A549 (cell line): ENCODE results near the gene CTNNA1. TPM values are rescaled to one million over a fixed set of nuclear protein-coding genes. Genes with fewer than 3 reads are reported as not detected.

ENCODE experiments used
- ATAC-seq, 2 experiments: fragments of 200-7000 bp in 1 of 2; fragments of >200 bp in 1 of 2; cut with Nextera tagmentation in 1 of 2; cut with Tn5 transposase in 1 of 2; 3 replicates each; pipeline versions ENCODE4 v1.8.0 to v1.9.1; 2018 to 2020; ENCODE audit warnings: mild to moderate bottlenecking in 1 of 2, moderate library complexity in 1 of 2
- CTCF ChIA-PET: fragments of 300-600 bp; sonication (Branson Sonifier 250); formaldehyde crosslinking; extraction: SDS; loops from one replicate; lab custom pipeline; 2021; ENCODE audit warnings: antibody characterized with exemption, inconsistent platforms; lab: Yijun Ruan, JAX
- POLR2A ChIA-PET: fragments of 350-600 bp; formaldehyde crosslinking; extraction: SDS; loops from one replicate; lab custom pipeline; 2021; ENCODE audit warnings: antibody characterized with exemption, inconsistent platforms; lab: Yijun Ruan, JAX
- DNase-seq, 2 experiments: peaks; one replicate each; pipeline versions ENCODE4 v3.0.0 to v3.0.0-alpha.2; 2011 to 2016; ENCODE audit warnings: low read depth in 1 of 2, low spot score in 1 of 2
- FAIRE-seq: peaks from 2 replicates; lab custom pipeline; 2011; peaks lifted over from hg19 to GRCh38; lab: Jason Lieb, UNC
- H3K27ac ChIP-seq, 2 experiments: fragments of >200 bp; sonication (Bioruptor Twin); formaldehyde crosslinking; 3 replicates each; pipeline ENCODE4 v1.5.1; 2016 to 2017
- H3K4me1 ChIP-seq: fragments of >200 bp; sonication (Bioruptor Twin); formaldehyde crosslinking; 3 replicates; pipeline ENCODE4 v1.6.1; 2016
- H3K4me2 ChIP-seq: fragments of >200 bp; sonication (Bioruptor Twin); formaldehyde crosslinking; 3 replicates; pipeline ENCODE4 v1.6.1; 2016
- H3K4me3 ChIP-seq: fragments of >200 bp; sonication (Bioruptor Twin); formaldehyde crosslinking; 3 replicates; pipeline ENCODE4 v1.5.1; 2016
- H3K9me3 ChIP-seq: fragments of >200 bp; sonication (Bioruptor Twin); formaldehyde crosslinking; 3 replicates; pipeline ENCODE4 v1.6.1; 2016
- HEYL ChIP-seq: fragments of 250-450 bp; sonication (Bioruptor Pico); IDR thresholded peaks from 2 replicates; pipeline ENCODE4 v1.8.0; 2021; ENCODE audit warnings: mild to moderate bottlenecking, moderate library complexity
- HOXB5 ChIP-seq: fragments of 250-450 bp; sonication (Bioruptor Pico); IDR thresholded peaks from 2 replicates; pipeline ENCODE4 v1.5.0; 2020; ENCODE audit warnings: mild to moderate bottlenecking, moderate library complexity
- JUN ChIP-seq, 2 experiments: fragments of >200 bp; sonication (Bioruptor Twin); formaldehyde crosslinking; IDR thresholded peaks; 2 replicates in 1 of 2; 3 replicates in 1 of 2; pipeline ENCODE4 v1.6.1; 2016 to 2017
- MAFK ChIP-seq: fragments of 450-650 bp; IDR thresholded peaks from 2 replicates; pipeline ENCODE4 v1.6.1; 2014; ENCODE audit not compliant: partially characterized antibody
- MYC ChIP-seq: IDR thresholded peaks from 2 replicates; pipeline ENCODE4 v1.6.1; 2012; ENCODE audit warnings: mild to moderate bottlenecking, inconsistent platforms, low read length, improper control_type of control experiment, borderline replicate concordance
- NPAS2 ChIP-seq: fragments of 250-450 bp; sonication (Bioruptor Pico); IDR thresholded peaks from 2 replicates; pipeline ENCODE4 v1.8.0; 2022; ENCODE audit warnings: mild to moderate bottlenecking, moderate library complexity, borderline replicate concordance
- NR3C1 ChIP-seq: fragments of >200 bp; sonication (Bioruptor Twin); formaldehyde crosslinking; IDR thresholded peaks from 3 replicates; pipeline ENCODE4 v1.6.1; 2017
- PHF8 ChIP-seq: fragments of 200-600 bp; sonication (generic); IDR thresholded peaks from 2 replicates; pipeline ENCODE4 v1.6.1; 2016; ENCODE audit warnings: low read depth, mild to moderate bottlenecking, antibody characterized with exemption, moderate library complexity, borderline replicate concordance
- RNF2 ChIP-seq: fragments of 200-600 bp; sonication (generic); IDR thresholded peaks from 2 replicates; pipeline ENCODE4 v1.6.1; 2016; ENCODE audit warnings: low read depth, mild to moderate bottlenecking, antibody characterized with exemption, moderate library complexity, borderline replicate concordance
- TP53 ChIP-seq: fragments of 250-450 bp; sonication (Bioruptor Pico); IDR thresholded peaks from 2 replicates; pipeline ENCODE4 v1.5.0; 2021; ENCODE audit warnings: mild to moderate bottlenecking, moderate library complexity
- ZC3H11A ChIP-seq: fragments of 450-650 bp; IDR thresholded peaks from 2 replicates; pipeline ENCODE4 v1.6.1; 2014; ENCODE audit warnings: antibody characterized with exemption, mild to moderate bottlenecking
- ZFP36 ChIP-seq: fragments of 450-650 bp; IDR thresholded peaks from 2 replicates; pipeline ENCODE4 v1.6.1; 2014; ENCODE audit warnings: borderline replicate concordance; ENCODE audit not compliant: partially characterized antibody
- ZSCAN20 ChIP-seq: fragments of 250-450 bp; sonication (Bioruptor Pico); IDR thresholded peaks from 2 replicates; pipeline ENCODE4 v1.8.0; 2022; ENCODE audit warnings: mild to moderate bottlenecking, moderate library complexity
- WGBS: methylation state at CpG from one replicate; pipeline ENCODE4 v1.1.6; 2017; ENCODE audit errors: missing lambda C conversion rate; 5-methylcytosine and 5-hydroxymethylcytosine counted together
- polyA plus RNA-seq, 4 experiments: library from polyadenylated mRNA; depleted of rRNA in 3 of 4; stranded (reverse); fragments of >200 nt; fragmentation: RNase III in 1 of 4; extraction: RNeasy Plus Mini Kit Qiagen cat#74134 plus additional on column Dnase treatment in 1 of 4; gene quantifications; 2 replicates in 3 of 4; 3 replicates in 1 of 4; pipeline ENCODE4 v1.2.3, GENCODE V29; 2011 to 2017
- TF ChIP-seq, protein P1 (sequence below): fragments of 200-600 bp; sonication (generic); IDR thresholded peaks from 2 replicates; pipeline ENCODE4 v1.6.1; 2016; ENCODE audit warnings: antibody characterized with exemption, mild to moderate bottlenecking, moderate library complexity
- TF ChIP-seq, protein P2 (sequence below): fragments of 250-450 bp; sonication (Bioruptor Pico); IDR thresholded peaks from 2 replicates; pipeline ENCODE4 v1.5.0; 2020; ENCODE audit warnings: low read depth, mild to moderate bottlenecking, moderate library complexity
- TF ChIP-seq, protein P3 (sequence below): fragments of 250-450 bp; sonication (Bioruptor Pico); IDR thresholded peaks from 2 replicates; pipeline ENCODE4 v1.5.0; 2021; ENCODE audit warnings: mild to moderate bottlenecking, moderate library complexity, borderline replicate concordance
- TF ChIP-seq, protein P4 (sequence below): IDR thresholded peaks from 2 replicates; pipeline ENCODE4 v1.6.1; 2012
- TF ChIP-seq, protein P5 (sequence below): fragments of >200 bp; sonication (Bioruptor Twin); formaldehyde crosslinking; IDR thresholded peaks from 3 replicates; pipeline ENCODE4 v1.6.1; 2016

Gene CTNNA1
- polyA plus RNA-seq, 2 of the 4 experiments (the other 2 are of a cell fraction), result 154 to 184 TPM

DNA sequence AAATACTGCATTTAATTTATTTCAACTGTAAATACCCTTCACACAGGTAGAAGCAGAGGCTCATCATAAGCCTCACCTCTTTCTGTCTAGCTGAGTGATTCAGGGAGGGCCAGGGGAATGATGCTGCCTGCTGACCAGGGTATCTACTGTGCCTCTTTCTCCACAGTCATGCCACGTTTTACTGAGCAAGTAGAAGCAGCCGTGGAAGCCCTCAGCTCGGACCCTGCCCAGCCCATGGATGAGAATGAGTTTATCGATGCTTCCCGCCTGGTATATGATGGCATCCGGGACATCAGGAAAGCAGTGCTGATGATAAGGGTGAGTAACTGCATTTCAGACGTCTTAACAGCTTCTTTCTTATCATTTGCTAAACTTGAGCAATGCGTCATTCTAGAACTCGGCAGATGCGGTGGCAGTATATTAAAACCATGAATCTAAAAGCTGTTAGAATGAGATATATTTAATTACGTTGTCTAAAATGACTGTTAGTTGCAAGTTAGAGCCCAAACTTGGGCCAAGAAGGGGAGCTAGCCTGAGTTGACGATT, 171.9 kb downstream of the CTNNA1 start:
- FAIRE-seq, result no peak
- TF ChIP-seq, protein P1, sequence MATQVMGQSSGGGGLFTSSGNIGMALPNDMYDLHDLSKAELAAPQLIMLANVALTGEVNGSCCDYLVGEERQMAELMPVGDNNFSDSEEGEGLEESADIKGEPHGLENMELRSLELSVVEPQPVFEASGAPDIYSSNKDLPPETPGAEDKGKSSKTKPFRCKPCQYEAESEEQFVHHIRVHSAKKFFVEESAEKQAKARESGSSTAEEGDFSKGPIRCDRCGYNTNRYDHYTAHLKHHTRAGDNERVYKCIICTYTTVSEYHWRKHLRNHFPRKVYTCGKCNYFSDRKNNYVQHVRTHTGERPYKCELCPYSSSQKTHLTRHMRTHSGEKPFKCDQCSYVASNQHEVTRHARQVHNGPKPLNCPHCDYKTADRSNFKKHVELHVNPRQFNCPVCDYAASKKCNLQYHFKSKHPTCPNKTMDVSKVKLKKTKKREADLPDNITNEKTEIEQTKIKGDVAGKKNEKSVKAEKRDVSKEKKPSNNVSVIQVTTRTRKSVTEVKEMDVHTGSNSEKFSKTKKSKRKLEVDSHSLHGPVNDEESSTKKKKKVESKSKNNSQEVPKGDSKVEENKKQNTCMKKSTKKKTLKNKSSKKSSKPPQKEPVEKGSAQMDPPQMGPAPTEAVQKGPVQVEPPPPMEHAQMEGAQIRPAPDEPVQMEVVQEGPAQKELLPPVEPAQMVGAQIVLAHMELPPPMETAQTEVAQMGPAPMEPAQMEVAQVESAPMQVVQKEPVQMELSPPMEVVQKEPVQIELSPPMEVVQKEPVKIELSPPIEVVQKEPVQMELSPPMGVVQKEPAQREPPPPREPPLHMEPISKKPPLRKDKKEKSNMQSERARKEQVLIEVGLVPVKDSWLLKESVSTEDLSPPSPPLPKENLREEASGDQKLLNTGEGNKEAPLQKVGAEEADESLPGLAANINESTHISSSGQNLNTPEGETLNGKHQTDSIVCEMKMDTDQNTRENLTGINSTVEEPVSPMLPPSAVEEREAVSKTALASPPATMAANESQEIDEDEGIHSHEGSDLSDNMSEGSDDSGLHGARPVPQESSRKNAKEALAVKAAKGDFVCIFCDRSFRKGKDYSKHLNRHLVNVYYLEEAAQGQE, result no peak
- TF ChIP-seq HOXB5 (CRISPR knock-in tag) (no peak), JUN (IDR thresholded peaks at IDR 0.05) (no peak), NR3C1 (no peak), TP53 (CRISPR knock-in tag) (no peak), ZSCAN20 (CRISPR knock-in tag) (no peak), PHF8 (no peak), MAFK (no peak), ZC3H11A (no peak), NPAS2 (CRISPR knock-in tag) (no peak), RNF2 (no peak), HEYL (CRISPR knock-in tag) (no peak), MYC (no peak), ZFP36 (no peak)
- TF ChIP-seq, protein P2, sequence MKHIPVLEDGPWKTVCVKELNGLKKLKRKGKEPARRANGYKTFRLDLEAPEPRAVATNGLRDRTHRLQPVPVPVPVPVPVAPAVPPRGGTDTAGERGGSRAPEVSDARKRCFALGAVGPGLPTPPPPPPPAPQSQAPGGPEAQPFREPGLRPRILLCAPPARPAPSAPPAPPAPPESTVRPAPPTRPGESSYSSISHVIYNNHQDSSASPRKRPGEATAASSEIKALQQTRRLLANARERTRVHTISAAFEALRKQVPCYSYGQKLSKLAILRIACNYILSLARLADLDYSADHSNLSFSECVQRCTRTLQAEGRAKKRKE (CRISPR knock-in tag), result no peak
- TF ChIP-seq, protein P3, sequence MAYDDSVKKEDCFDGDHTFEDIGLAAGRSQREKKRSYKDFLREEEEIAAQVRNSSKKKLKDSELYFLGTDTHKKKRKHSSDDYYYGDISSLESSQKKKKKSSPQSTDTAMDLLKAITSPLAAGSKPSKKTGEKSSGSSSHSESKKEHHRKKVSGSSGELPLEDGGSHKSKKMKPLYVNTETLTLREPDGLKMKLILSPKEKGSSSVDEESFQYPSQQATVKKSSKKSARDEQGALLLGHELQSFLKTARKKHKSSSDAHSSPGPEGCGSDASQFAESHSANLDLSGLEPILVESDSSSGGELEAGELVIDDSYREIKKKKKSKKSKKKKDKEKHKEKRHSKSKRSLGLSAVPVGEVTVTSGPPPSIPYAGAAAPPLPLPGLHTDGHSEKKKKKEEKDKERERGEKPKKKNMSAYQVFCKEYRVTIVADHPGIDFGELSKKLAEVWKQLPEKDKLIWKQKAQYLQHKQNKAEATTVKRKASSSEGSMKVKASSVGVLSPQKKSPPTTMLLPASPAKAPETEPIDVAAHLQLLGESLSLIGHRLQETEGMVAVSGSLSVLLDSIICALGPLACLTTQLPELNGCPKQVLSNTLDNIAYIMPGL (CRISPR knock-in tag), result no peak
- TF ChIP-seq, protein P4, sequence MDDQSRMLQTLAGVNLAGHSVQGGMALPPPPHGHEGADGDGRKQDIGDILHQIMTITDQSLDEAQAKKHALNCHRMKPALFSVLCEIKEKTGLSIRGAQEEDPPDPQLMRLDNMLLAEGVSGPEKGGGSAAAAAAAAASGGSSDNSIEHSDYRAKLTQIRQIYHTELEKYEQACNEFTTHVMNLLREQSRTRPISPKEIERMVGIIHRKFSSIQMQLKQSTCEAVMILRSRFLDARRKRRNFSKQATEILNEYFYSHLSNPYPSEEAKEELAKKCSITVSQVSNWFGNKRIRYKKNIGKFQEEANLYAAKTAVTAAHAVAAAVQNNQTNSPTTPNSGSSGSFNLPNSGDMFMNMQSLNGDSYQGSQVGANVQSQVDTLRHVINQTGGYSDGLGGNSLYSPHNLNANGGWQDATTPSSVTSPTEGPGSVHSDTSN, result no peak
- TF ChIP-seq, protein P5, sequence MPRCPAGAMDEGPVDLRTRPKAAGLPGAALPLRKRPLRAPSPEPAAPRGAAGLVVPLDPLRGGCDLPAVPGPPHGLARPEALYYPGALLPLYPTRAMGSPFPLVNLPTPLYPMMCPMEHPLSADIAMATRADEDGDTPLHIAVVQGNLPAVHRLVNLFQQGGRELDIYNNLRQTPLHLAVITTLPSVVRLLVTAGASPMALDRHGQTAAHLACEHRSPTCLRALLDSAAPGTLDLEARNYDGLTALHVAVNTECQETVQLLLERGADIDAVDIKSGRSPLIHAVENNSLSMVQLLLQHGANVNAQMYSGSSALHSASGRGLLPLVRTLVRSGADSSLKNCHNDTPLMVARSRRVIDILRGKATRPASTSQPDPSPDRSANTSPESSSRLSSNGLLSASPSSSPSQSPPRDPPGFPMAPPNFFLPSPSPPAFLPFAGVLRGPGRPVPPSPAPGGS, result no peak
- Histone ChIP-seq H3K9me3 (no peaks in the 10 kb centered on the region), H3K4me2 (no peak overlapping the region), H3K27ac (no peak overlapping the region), H3K4me3 (no peak overlapping the region), H3K4me1 (peaks cover 4% of the 10 kb centered on the region; the same call in 1 of the 3 replicates)
- ATAC-seq, result no peak
- no peak for DNase-seq
- 87% methylated on average over 12 of the region's 12 CpGs for WGBS
- ChIA-PET CTCF (interaction anchor here (1.1 to 1.2 kb wide), 2 partner anchors 26 to 28 kb away, joined by 3 read pairs; no protein-coding TSS in a partner anchor), POLR2A (no interaction called here)
